Neural progenitor cell (in vitro differentiated cells): ENCODE measurements around the gene RIBC2. TPM values are rescaled to one million over a fixed set of nuclear protein-coding genes. Genes with fewer than 3 reads are reported as not detected.
"Not testable (repeated sequence)": the region's sequence is repeated elsewhere in the genome, so short reads cannot be mapped to it uniquely, and the experiment has no call there.

Source experiments
- DNase-seq: peaks from one replicate; pipeline ENCODE4 v3.0.0-alpha.2; 2016; ENCODE audit warnings: low spot score
- H2AFZ ChIP-seq: fragments of 200-600 bp; sonication (generic); replicated peaks from 2 replicates; pipeline ENCODE4 v1.6.1; 2016; ENCODE audit warnings: antibody characterized with exemption
- H3F3A ChIP-seq: fragments of 200-600 bp; sonication (generic); 2 replicates; pipeline ENCODE4 v1.6.1; 2016; ENCODE audit warnings: antibody characterized with exemption, low read depth
- H3K27ac ChIP-seq: fragments of 200-600 bp; sonication (generic); 2 replicates; pipeline ENCODE4 v1.5.1; 2016; ENCODE audit warnings: mild to moderate bottlenecking
- H3K27me3 ChIP-seq: fragments of 200-600 bp; sonication (generic); 2 replicates; pipeline ENCODE4 v1.6.1; 2016; ENCODE audit warnings: mild to moderate bottlenecking, moderate library complexity
- H3K36me3 ChIP-seq: fragments of 200-600 bp; sonication (generic); 2 replicates; pipeline ENCODE4 v1.5.1; 2016
- H3K4me1 ChIP-seq: fragments of 200-600 bp; sonication (generic); 2 replicates; pipeline ENCODE4 v1.6.1; 2016; ENCODE audit warnings: mixed run types
- H3K4me2 ChIP-seq: fragments of 200-600 bp; sonication (generic); 2 replicates; pipeline ENCODE4 v1.6.1; 2016
- H3K4me3 ChIP-seq: fragments of 200-600 bp; sonication (generic); 2 replicates; pipeline ENCODE4 v1.5.1; 2016
- H3K79me2 ChIP-seq: fragments of 200-600 bp; sonication (generic); 2 replicates; pipeline ENCODE4 v1.6.1; 2016; ENCODE audit warnings: low read depth
- H3K9ac ChIP-seq: fragments of 200-600 bp; sonication (generic); 2 replicates; pipeline ENCODE4 v1.6.1; 2016
- H3K9me3 ChIP-seq: fragments of 200-600 bp; sonication (generic); 2 replicates; pipeline ENCODE4 v1.5.1; 2016; ENCODE audit warnings: low read depth
- H4K20me1 ChIP-seq: fragments of 200-600 bp; sonication (generic); 2 replicates; pipeline ENCODE4 v1.6.1; 2016; ENCODE audit warnings: low read depth
- H3K27ac Mint-ChIP-seq: 3 replicates; pipeline ENCODE4 v1.8.0; 2021; ENCODE audit warnings: mixed read lengths
- H3K27me3 Mint-ChIP-seq: 2 replicates; pipeline ENCODE4 v1.8.0; 2022; ENCODE audit warnings: low read depth, mild to moderate bottlenecking, inconsistent platforms, moderate library complexity, mixed read lengths; ENCODE audit not compliant: insufficient read depth
- H3K36me3 Mint-ChIP-seq: 3 replicates; pipeline ENCODE4 v1.8.0; 2021; ENCODE audit warnings: mixed read lengths
- H3K4me1 Mint-ChIP-seq: 3 replicates; pipeline ENCODE4 v1.8.0; 2021; ENCODE audit warnings: mixed read lengths
- H3K4me3 Mint-ChIP-seq: 3 replicates; pipeline ENCODE4 v1.8.0; 2021; ENCODE audit warnings: mild to moderate bottlenecking, moderate library complexity, mixed read lengths
- H3K9me3 Mint-ChIP-seq: 3 replicates; pipeline ENCODE4 v1.8.0; 2020; ENCODE audit warnings: mixed read lengths
- EZH2 ChIP-seq: fragments of 200-600 bp; sonication (generic); IDR thresholded peaks from 2 replicates; pipeline ENCODE4 v1.6.1; 2017; ENCODE audit warnings: antibody characterized with exemption, mild to moderate bottlenecking, moderate library complexity
- EZH2phosphoT487 ChIP-seq: fragments of 200-600 bp; sonication (generic); IDR thresholded peaks from 2 replicates; pipeline ENCODE4 v1.6.1; 2017; ENCODE audit warnings: antibody characterized with exemption
- total RNA-seq: library from RNA; depleted of rRNA; stranded (reverse); fragments of >200 nt; gene quantifications from 2 replicates; pipeline ENCODE4 v1.2.3, GENCODE V29; 2015; ENCODE audit warnings: low replicate concordance
- TF ChIP-seq, protein P1 (sequence below): fragments of 200-600 bp; sonication (generic); IDR thresholded peaks from 2 replicates; pipeline ENCODE4 v1.5.1; 2017; ENCODE audit warnings: antibody characterized with exemption, mild to moderate bottlenecking

Gene RIBC2
- total RNA-seq, 1 donor from 2014 or later, result 2.0 TPM

DNA sequence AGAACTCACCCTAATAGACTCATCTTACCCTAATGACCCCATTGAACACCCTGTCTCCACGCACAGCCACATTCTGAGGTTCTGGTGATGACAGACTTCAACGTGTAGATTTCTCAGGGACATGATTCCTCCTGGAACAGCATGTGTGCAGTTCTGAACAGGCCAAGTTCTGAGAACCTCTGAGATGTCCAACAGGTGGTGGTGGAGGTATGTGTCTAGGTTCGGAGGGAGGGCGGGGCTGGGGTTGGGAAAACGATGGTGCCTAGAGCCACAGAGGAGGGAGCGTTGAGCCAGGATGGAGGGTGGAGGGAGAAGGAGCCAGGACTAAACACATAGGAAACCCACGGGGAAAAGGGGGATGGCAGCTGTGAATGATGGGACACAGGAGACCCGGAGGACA, 45.7 kb downstream of the RIBC2 start:
- no peak for DNase-seq
- H3K4me2 ChIP-seq, result no peak overlapping the region
- no peak overlapping the region for H3K27ac Mint-ChIP-seq
- peaks cover under 1% of the 10 kb centered on the region for H3K36me3 Mint-ChIP-seq
- H3K36me3 ChIP-seq, result no peaks in the 10 kb centered on the region
- no peaks in the 10 kb centered on the region for H3K4me1 ChIP-seq
- H3K9me3 Mint-ChIP-seq, result peaks cover 8% of the 10 kb centered on the region
- no peaks in the 10 kb centered on the region for H3K79me2 ChIP-seq
- H3K27ac ChIP-seq, result no peak overlapping the region
- peaks cover 16% of the 10 kb centered on the region for H3K27me3 Mint-ChIP-seq
- no peaks in the 10 kb centered on the region for H3K27me3 ChIP-seq
- H2AFZ ChIP-seq, result no peak overlapping the region
- H3K9me3 ChIP-seq, result no peaks in the 10 kb centered on the region
- H4K20me1 ChIP-seq, result no peaks in the 10 kb centered on the region
- no peak for TF ChIP-seq EZH2
- no peak overlapping the region for H3K9ac ChIP-seq
- H3F3A ChIP-seq, result no peaks in the 10 kb centered on the region
- H3K4me1 Mint-ChIP-seq, result peaks cover 15% of the 10 kb centered on the region
- H3K4me3 Mint-ChIP-seq, result no peak overlapping the region
- no peak overlapping the region for H3K4me3 ChIP-seq

DNA sequence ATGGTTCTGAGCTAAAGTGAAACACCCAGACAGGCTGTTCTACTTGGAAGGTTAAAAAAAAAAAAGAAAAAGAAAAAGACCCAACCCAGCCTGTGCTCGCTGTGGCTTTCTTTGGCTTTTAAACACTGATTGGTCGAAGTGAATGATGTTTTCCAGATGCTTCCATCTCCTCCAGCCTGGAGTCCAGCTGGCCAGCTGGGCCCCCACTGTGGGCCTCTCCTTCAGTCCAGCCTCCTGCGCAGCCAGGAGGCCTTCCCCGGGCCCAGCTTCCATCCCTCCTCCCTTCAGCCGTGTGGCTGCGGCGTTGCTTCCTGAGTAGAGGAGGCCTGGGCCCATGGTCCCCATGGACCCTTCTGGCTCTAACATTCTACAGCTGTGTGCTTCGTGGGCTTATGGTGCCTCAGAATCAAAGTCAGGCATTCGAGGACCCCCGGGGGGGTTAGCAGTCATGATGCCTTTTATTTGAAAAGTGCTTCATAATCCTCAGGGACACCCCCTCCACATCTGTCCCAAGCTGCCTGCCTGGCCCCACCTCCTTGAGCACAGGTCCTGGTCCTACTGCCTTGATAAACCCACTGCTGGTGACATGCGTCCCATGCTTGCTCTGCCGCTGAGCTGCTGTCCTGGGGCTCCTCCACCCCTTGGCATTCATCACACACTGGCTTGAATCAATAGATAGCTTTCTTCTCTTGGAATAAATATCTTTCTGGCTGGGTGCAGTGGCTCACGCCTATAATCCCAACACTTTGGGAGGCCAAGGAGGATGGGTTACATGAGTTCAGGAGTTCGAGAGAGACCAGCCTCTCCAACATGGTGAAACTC, 47.0 kb downstream of the RIBC2 start:
- no peak overlapping the region for H3K4me2 ChIP-seq
- H3K4me3 ChIP-seq, result no peak overlapping the region
- no peaks in the 10 kb centered on the region for H3K36me3 ChIP-seq
- H3K27ac ChIP-seq, result no peak overlapping the region
- no peak for DNase-seq
- no peaks in the 10 kb centered on the region for H3K79me2 ChIP-seq
- peaks cover 20% of the 10 kb centered on the region for H3K27me3 Mint-ChIP-seq
- no peaks in the 10 kb centered on the region for H4K20me1 ChIP-seq
- H3K9ac ChIP-seq, result no peak overlapping the region
- H3K4me1 ChIP-seq, result no peaks in the 10 kb centered on the region
- peaks cover 5% of the 10 kb centered on the region for H3K36me3 Mint-ChIP-seq
- H3F3A ChIP-seq, result no peaks in the 10 kb centered on the region
- no peaks in the 10 kb centered on the region for H3K27me3 ChIP-seq
- H3K4me3 Mint-ChIP-seq, result no peak overlapping the region
- TF ChIP-seq EZH2phosphoT487, result no peak
- TF ChIP-seq EZH2, result no peak
- TF ChIP-seq, protein P1, sequence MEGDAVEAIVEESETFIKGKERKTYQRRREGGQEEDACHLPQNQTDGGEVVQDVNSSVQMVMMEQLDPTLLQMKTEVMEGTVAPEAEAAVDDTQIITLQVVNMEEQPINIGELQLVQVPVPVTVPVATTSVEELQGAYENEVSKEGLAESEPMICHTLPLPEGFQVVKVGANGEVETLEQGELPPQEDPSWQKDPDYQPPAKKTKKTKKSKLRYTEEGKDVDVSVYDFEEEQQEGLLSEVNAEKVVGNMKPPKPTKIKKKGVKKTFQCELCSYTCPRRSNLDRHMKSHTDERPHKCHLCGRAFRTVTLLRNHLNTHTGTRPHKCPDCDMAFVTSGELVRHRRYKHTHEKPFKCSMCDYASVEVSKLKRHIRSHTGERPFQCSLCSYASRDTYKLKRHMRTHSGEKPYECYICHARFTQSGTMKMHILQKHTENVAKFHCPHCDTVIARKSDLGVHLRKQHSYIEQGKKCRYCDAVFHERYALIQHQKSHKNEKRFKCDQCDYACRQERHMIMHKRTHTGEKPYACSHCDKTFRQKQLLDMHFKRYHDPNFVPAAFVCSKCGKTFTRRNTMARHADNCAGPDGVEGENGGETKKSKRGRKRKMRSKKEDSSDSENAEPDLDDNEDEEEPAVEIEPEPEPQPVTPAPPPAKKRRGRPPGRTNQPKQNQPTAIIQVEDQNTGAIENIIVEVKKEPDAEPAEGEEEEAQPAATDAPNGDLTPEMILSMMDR, result no peak
- no peak overlapping the region for H3K27ac Mint-ChIP-seq
- H3K9me3 Mint-ChIP-seq, result peaks cover 14% of the 10 kb centered on the region
- H2AFZ ChIP-seq, result no peak overlapping the region
- H3K9me3 ChIP-seq, result no peaks in the 10 kb centered on the region
- H3K4me1 Mint-ChIP-seq, result peaks cover 7% of the 10 kb centered on the region

DNA sequence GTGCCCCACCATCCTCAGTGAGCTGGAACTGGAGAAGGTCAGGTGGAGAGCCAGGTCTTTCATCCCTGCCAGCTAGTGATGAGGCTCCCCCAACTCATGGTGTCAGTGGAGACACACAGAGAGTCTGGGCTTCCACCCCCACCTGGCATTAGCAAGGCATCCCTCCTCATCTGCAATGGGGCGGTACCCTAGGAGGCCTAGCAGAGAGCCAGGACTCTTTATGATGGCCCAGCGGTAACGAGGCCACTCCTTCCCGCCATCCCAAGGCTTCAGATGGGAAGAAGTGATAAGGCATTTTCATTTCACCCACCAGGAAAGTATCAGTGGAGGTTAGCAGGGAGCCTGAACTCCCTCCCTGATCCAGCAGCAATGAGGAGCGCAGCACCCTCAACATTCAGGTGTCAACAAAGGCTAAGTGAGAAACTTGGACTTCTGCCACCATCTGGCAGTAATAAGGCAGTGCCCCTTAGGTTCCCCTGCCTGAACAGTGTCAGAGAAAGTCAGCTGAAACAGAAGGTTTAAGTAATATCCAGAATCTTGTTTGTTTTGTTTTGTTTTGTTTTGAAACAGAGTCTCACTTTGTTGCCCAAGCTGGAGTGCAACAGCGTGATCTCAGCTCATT, 48.7 kb downstream of the RIBC2 start:
- H3K36me3 Mint-ChIP-seq, result peaks cover 5% of the 10 kb centered on the region
- no peaks in the 10 kb centered on the region for H3K79me2 ChIP-seq
- TF ChIP-seq, protein P1, result peak; percentile 41
- no peak for TF ChIP-seq EZH2
- no peaks in the 10 kb centered on the region for H3F3A ChIP-seq
- no peak overlapping the region for H3K27ac ChIP-seq
- H3K4me1 ChIP-seq, result no peaks in the 10 kb centered on the region
- no peak overlapping the region for H3K27ac Mint-ChIP-seq
- H3K4me3 ChIP-seq, result no peak overlapping the region
- DNase-seq, result no peak
- no peak overlapping the region for H2AFZ ChIP-seq
- no peaks in the 10 kb centered on the region for H4K20me1 ChIP-seq
- no peaks in the 10 kb centered on the region for H3K36me3 ChIP-seq
- no peak overlapping the region for H3K9ac ChIP-seq
- H3K4me1 Mint-ChIP-seq, result peaks cover 3% of the 10 kb centered on the region
- no peak overlapping the region for H3K4me2 ChIP-seq
- peaks cover 13% of the 10 kb centered on the region for H3K27me3 Mint-ChIP-seq
- H3K4me3 Mint-ChIP-seq, result no peak overlapping the region
- no peaks in the 10 kb centered on the region for H3K9me3 ChIP-seq
- no peaks in the 10 kb centered on the region for H3K27me3 ChIP-seq
- peaks cover 20% of the 10 kb centered on the region for H3K9me3 Mint-ChIP-seq

DNA sequence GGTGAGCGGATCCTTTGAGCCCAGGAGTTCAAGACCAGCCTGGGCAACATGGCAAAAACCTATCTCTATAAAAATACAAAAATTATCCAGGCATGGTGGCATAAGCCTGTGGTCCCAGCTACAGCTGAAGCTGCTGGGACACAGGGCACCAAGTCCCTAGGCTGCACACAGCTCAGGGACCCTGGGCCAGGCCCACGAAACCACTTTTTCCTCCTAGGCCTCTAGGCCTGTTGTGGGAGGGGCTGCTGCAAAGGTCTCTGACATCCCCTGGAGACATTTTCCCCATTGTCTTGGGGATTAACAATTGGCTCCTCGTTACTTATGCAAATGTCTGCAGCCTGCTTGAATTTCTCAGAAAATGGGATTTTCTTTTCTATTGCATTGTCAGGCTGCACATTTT, 50.2 kb downstream of the RIBC2 start:
- H3K4me3 Mint-ChIP-seq, H3K4me1 Mint-ChIP-seq, DNase-seq, H3K9ac ChIP-seq, H3K27ac ChIP-seq, H3K9me3 ChIP-seq, H4K20me1 ChIP-seq, H3K36me3 Mint-ChIP-seq, H3K79me2 ChIP-seq, H3K27me3 ChIP-seq, H3K27ac Mint-ChIP-seq, H3K4me1 ChIP-seq, H3K4me2 ChIP-seq, H2AFZ ChIP-seq, H3F3A ChIP-seq, H3K27me3 Mint-ChIP-seq, H3K4me3 ChIP-seq, H3K36me3 ChIP-seq: not testable (repeated sequence)
- peaks cover 23% of the 10 kb centered on the region for H3K9me3 Mint-ChIP-seq
